CD4-positive, alpha-beta memory T cell (primary cell): ENCODE results near the gene DISP3. TPM values are rescaled to one million over a fixed set of nuclear protein-coding genes. Genes with fewer than 3 reads are reported as not detected.

ENCODE experiments used
- CTCF ChIA-PET: fragments of 350-600 bp; sonication (Branson Sonifier 250); formaldehyde crosslinking; loops from one replicate; lab custom pipeline; 2021; ENCODE audit warnings: inconsistent platforms; ENCODE audit not compliant: partially characterized antibody; lab: Charles Lee
- POLR2A ChIA-PET: fragments of 350-600 bp; sonication (Branson Sonifier 250); formaldehyde crosslinking; loops from one replicate; lab custom pipeline; 2021; ENCODE audit not compliant: partially characterized antibody; lab: Charles Lee
- DNase-seq, 5 donors: peaks; one replicate each; pipeline versions ENCODE4 v3.0.0 to v3.0.0-alpha.2; 2020 to 2022; ENCODE audit warnings: mixed read lengths in 1 of 5
- H3K27ac ChIP-seq: one replicate; pipeline ENCODE4 v1.7.0; 2013; ENCODE audit warnings: low read depth, low read length
- H3K27me3 ChIP-seq: 2 replicates; pipeline ENCODE4 v1.7.0; 2013; ENCODE audit warnings: mild to moderate bottlenecking, low read length, moderate library complexity; ENCODE audit not compliant: insufficient read depth
- H3K36me3 ChIP-seq: 2 replicates; pipeline ENCODE4 v1.7.0; 2013; ENCODE audit warnings: mild to moderate bottlenecking, low read length, moderate library complexity; ENCODE audit not compliant: insufficient read depth
- H3K4me1 ChIP-seq: 2 replicates; pipeline ENCODE4 v1.7.0; 2013; ENCODE audit warnings: mild to moderate bottlenecking, low read length, moderate library complexity; ENCODE audit not compliant: insufficient read depth
- H3K4me3 ChIP-seq, 2 donors: one replicate each; pipeline ENCODE4 v1.7.0; 2013; ENCODE audit warnings: low read length in 2 of 2, mild to moderate bottlenecking in 1 of 2
- H3K9me3 ChIP-seq, 2 donors: one replicate each; pipeline ENCODE4 v1.7.0; 2013; ENCODE audit warnings: low read length in 2 of 2, control low read depth in 1 of 2; ENCODE audit not compliant: control insufficient read depth in 1 of 2
- H3K27ac Mint-ChIP-seq, 7 donors: one replicate each; pipeline ENCODE4 v1.8.0; 2020 to 2021; ENCODE audit warnings: mixed read lengths in 7 of 7, mild to moderate bottlenecking in 6 of 7, inconsistent platforms in 3 of 7, moderate library complexity in 3 of 7
- H3K27me3 Mint-ChIP-seq, 2 donors: one replicate each; pipeline ENCODE4 v1.8.0; 2020 to 2021; ENCODE audit warnings: mixed read lengths in 2 of 2
- H3K36me3 Mint-ChIP-seq, 2 donors: one replicate each; pipeline ENCODE4 v1.8.0; 2020 to 2021; ENCODE audit warnings: mixed read lengths in 2 of 2, inconsistent platforms in 1 of 2, mild to moderate bottlenecking in 1 of 2
- H3K4me1 Mint-ChIP-seq, 4 donors: one replicate each; pipeline ENCODE4 v1.8.0; 2020 to 2021; ENCODE audit warnings: mixed read lengths in 4 of 4, mild to moderate bottlenecking in 1 of 4
- H3K4me3 Mint-ChIP-seq, 8 donors: one replicate each; pipeline ENCODE4 v1.8.0; 2020 to 2021; ENCODE audit warnings: mixed read lengths in 8 of 8, mild to moderate bottlenecking in 7 of 8, moderate library complexity in 6 of 8, inconsistent platforms in 3 of 8
- H3K9me3 Mint-ChIP-seq, 8 donors: one replicate each; pipeline ENCODE4 v1.8.0; 2020 to 2021; ENCODE audit warnings: mixed read lengths in 8 of 8, mild to moderate bottlenecking in 5 of 8, inconsistent platforms in 3 of 8, moderate library complexity in 1 of 8
- intact Hi-C: fragments of 100-400 bp; cut with micrococcal nuclease; formaldehyde crosslinking; loops from one replicate; pipeline ENCODE4 v1.15.1; 2023
- polyA plus RNA-seq, 2 donors: library from polyadenylated mRNA; unstranded; fragments of 300-500 nt; fragmentation: Illumina TruSeq; gene quantifications; one replicate each; pipeline ENCODE4 v1.2.3, GENCODE V29; 2021
- total RNA-seq, 2 experiments: library from RNA; stranded (reverse); gene quantifications; one replicate each; pipeline ENCODE4 v1.2.3, GENCODE V29; 2021

The DISP3 gene
- total and polyA plus RNA-seq, 4 experiments from 2014 or later = 0.11 to 0.61 (median 0.42) TPM; not detected in 1

- H3K27ac ChIP-seq = no peak overlapping the region
- H3K9me3 Mint-ChIP-seq = peaks cover 0 to 5% (median 0%) of the 10 kb centered on the region in 8 donors
- H3K4me1 ChIP-seq = peaks cover 10% of the 10 kb centered on the region
- H3K27me3 ChIP-seq = peaks cover 6% of the 10 kb centered on the region
- H3K27ac Mint-ChIP-seq = no peak overlapping the region
- H3K36me3 Mint-ChIP-seq = peaks cover 3 to 9% of the 10 kb centered on the region in 2 donors
- no peak for DNase-seq
- peaks cover 31 to 47% of the 10 kb centered on the region in 2 donors for H3K27me3 Mint-ChIP-seq
- POLR2A ChIA-PET = no interaction called here
- H3K4me3 Mint-ChIP-seq = no peak overlapping the region
- CTCF ChIA-PET = no interaction called here
- H3K4me1 Mint-ChIP-seq = peaks cover 7 to 24% (median 10%) of the 10 kb centered on the region in 4 donors
- H3K36me3 ChIP-seq = no peaks in the 10 kb centered on the region
- intact Hi-C loops = no loop called here
- H3K9me3 ChIP-seq = no peaks in the 10 kb centered on the region
- no peak overlapping the region for H3K4me3 ChIP-seq
Measured at GRCh38 chr1:11482198-11482597, 3.2 kb downstream of the DISP3 start.

- ChIA-PET POLR2A (no interaction called here), CTCF (no interaction called here)
- H3K27me3 ChIP-seq = peaks cover 6% of the 10 kb centered on the region
- H3K4me3 Mint-ChIP-seq = no peak overlapping the region
- H3K9me3 Mint-ChIP-seq = peaks cover 0 to 5% (median 0%) of the 10 kb centered on the region in 8 donors
- DNase-seq = no peak
- peaks cover 10% of the 10 kb centered on the region for H3K4me1 ChIP-seq
- intact Hi-C loops = no loop called here
- H3K27ac ChIP-seq = no peak overlapping the region
- H3K36me3 Mint-ChIP-seq = peaks cover 3 to 9% of the 10 kb centered on the region in 2 donors
- no peaks in the 10 kb centered on the region for H3K36me3 ChIP-seq
- peaks cover 26 to 45% of the 10 kb centered on the region in 2 donors for H3K27me3 Mint-ChIP-seq
- H3K4me3 ChIP-seq = no peak overlapping the region
- peaks cover 7 to 18% (median 10%) of the 10 kb centered on the region in 4 donors for H3K4me1 Mint-ChIP-seq
- no peak overlapping the region for H3K27ac Mint-ChIP-seq
- H3K9me3 ChIP-seq = no peaks in the 10 kb centered on the region
Measured at GRCh38 chr1:11482701-11483479, 3.9 kb downstream of the DISP3 start.

- Mint-ChIP-seq H3K27ac (no peak overlapping the region), H3K27me3 (peaks cover 22 to 45% of the 10 kb centered on the region in 2 donors), H3K36me3 (peaks cover 3 to 9% of the 10 kb centered on the region in 2 donors)
Measured at GRCh38 chr1:11483581-11484320, 4.8 kb downstream of the DISP3 start.

GRCh38 chr1:11484321-11484655 lies 5.3 kb downstream of the DISP3 start:
- intact Hi-C loops = no loop called here
- no peak overlapping the region for H3K27ac ChIP-seq
- ChIA-PET CTCF (no interaction called here), POLR2A (no interaction called here)
- H3K4me1 Mint-ChIP-seq = peaks cover 7 to 18% (median 9%) of the 10 kb centered on the region in 4 donors
- H3K27me3 ChIP-seq = peaks cover 6% of the 10 kb centered on the region
- H3K9me3 ChIP-seq = no peaks in the 10 kb centered on the region
- no peak overlapping the region for H3K4me3 Mint-ChIP-seq
- DNase-seq = no peak
- no peak overlapping the region for H3K27ac Mint-ChIP-seq
- H3K27me3 Mint-ChIP-seq = peaks cover 22 to 45% of the 10 kb centered on the region in 2 donors
- no peaks in the 10 kb centered on the region for H3K36me3 ChIP-seq
- H3K4me3 ChIP-seq = no peak overlapping the region
- H3K36me3 Mint-ChIP-seq = peaks cover 3 to 9% of the 10 kb centered on the region in 2 donors
- peaks cover 4% of the 10 kb centered on the region for H3K4me1 ChIP-seq
- peaks cover 0 to 5% (median 0%) of the 10 kb centered on the region in 8 donors for H3K9me3 Mint-ChIP-seq

More at GRCh38 chr1:11483581-11484320, 4.8 kb downstream of the DISP3 start:
- Histone ChIP-seq H3K9me3 (no peaks in the 10 kb centered on the region), H3K4me1 (peaks cover 6% of the 10 kb centered on the region), H3K4me3 (no peak overlapping the region), H3K27ac (no peak overlapping the region), H3K36me3 (no peaks in the 10 kb centered on the region), H3K27me3 (peaks cover 6% of the 10 kb centered on the region)
- CTCF ChIA-PET = no interaction called here
- POLR2A ChIA-PET = no interaction called here
- Mint-ChIP-seq H3K9me3 (peaks cover 0 to 5% (median 0%) of the 10 kb centered on the region in 8 donors), H3K4me1 (peaks cover 7 to 18% (median 9%) of the 10 kb centered on the region in 4 donors), H3K4me3 (no peak overlapping the region)
- DNase-seq = no peak
- intact Hi-C loops = no loop called here

GRCh38 chr1:11485191-11485590 lies 6.2 kb downstream of the DISP3 start:
- H3K4me3 ChIP-seq = no peak overlapping the region
- no peaks in the 10 kb centered on the region for H3K9me3 ChIP-seq
- intact Hi-C loops = no loop called here
- peaks cover 6% of the 10 kb centered on the region for H3K27me3 ChIP-seq
- H3K4me1 ChIP-seq = no peaks in the 10 kb centered on the region
- Mint-ChIP-seq H3K9me3 (peaks cover 0 to 3% (median 0%) of the 10 kb centered on the region in 8 donors), H3K4me1 (peaks cover 2 to 16% (median 8%) of the 10 kb centered on the region in 4 donors), H3K27ac (no peak overlapping the region), H3K4me3 (no peak overlapping the region), H3K36me3 (peaks cover 2 to 8% of the 10 kb centered on the region in 2 donors), H3K27me3 (peaks cover 23 to 46% of the 10 kb centered on the region in 2 donors)
- no peak for DNase-seq
- no peaks in the 10 kb centered on the region for H3K36me3 ChIP-seq
- ChIA-PET POLR2A (no interaction called here), CTCF (no interaction called here)
- no peak overlapping the region for H3K27ac ChIP-seq

- H3K9me3 Mint-ChIP-seq = no peaks in the 10 kb centered on the region
- DNase-seq = no peak
- H3K4me1 Mint-ChIP-seq = peaks cover 0 to 3% (median 0%) of the 10 kb centered on the region in 4 donors
- H3K27me3 ChIP-seq = no peaks in the 10 kb centered on the region
- H3K9me3 ChIP-seq = no peaks in the 10 kb centered on the region
- H3K36me3 Mint-ChIP-seq = no peaks in the 10 kb centered on the region
- ChIA-PET CTCF (no interaction called here), POLR2A (no interaction called here)
- intact Hi-C loops = no loop called here
- peaks cover 14 to 36% of the 10 kb centered on the region in 2 donors for H3K27me3 Mint-ChIP-seq
- no peak overlapping the region for H3K4me3 ChIP-seq
- H3K4me3 Mint-ChIP-seq = no peak overlapping the region
- no peak overlapping the region for H3K27ac Mint-ChIP-seq
- no peaks in the 10 kb centered on the region for H3K4me1 ChIP-seq
- H3K27ac ChIP-seq = no peak overlapping the region
- no peaks in the 10 kb centered on the region for H3K36me3 ChIP-seq
Measured at GRCh38 chr1:11486231-11487009, 7.5 kb downstream of the DISP3 start.
